H9 (cell line): ENCODE data around the gene NPAS2. TPM values are rescaled to one million over a fixed set of nuclear protein-coding genes. Genes with fewer than 3 reads are reported as not detected.

Experiments
- DNase-seq: peaks from one replicate; pipeline ENCODE4 v3.0.0-alpha.2; 2017
- H2AFZ ChIP-seq: one replicate; pipeline ENCODE4 v1.6.1; 2013; ENCODE audit warnings: mild to moderate bottlenecking, low read length, control low read depth, moderate library complexity
- H2AK5ac ChIP-seq: 2 replicates; pipeline ENCODE4 v1.6.1; 2013; ENCODE audit warnings: low read length, control low read depth, mixed read lengths; ENCODE audit not compliant: insufficient read length
- H2BK120ac ChIP-seq: one replicate; pipeline ENCODE4 v1.6.1; 2013; ENCODE audit warnings: low read depth, mild to moderate bottlenecking, low read length, control low read depth, inconsistent platforms; ENCODE audit not compliant: poor library complexity, severe bottlenecking
- H2BK12ac ChIP-seq: 2 replicates; pipeline ENCODE4 v1.6.1; 2013; ENCODE audit warnings: low read length, control low read depth, mixed read lengths, low read depth; ENCODE audit not compliant: insufficient read length
- H2BK15ac ChIP-seq: 2 replicates; pipeline ENCODE4 v1.6.1; 2013; ENCODE audit warnings: low read depth, low read length, control low read depth
- H2BK20ac ChIP-seq: one replicate; pipeline ENCODE4 v1.6.1; 2013; ENCODE audit warnings: low read depth, mild to moderate bottlenecking, low read length, control low read depth, inconsistent platforms; ENCODE audit not compliant: poor library complexity, severe bottlenecking
- H2BK5ac ChIP-seq: 2 replicates; pipeline ENCODE4 v1.6.1; 2013; ENCODE audit warnings: low read length, control low read depth, mixed read lengths; ENCODE audit not compliant: insufficient read length
- H3K14ac ChIP-seq: 2 replicates; pipeline ENCODE4 v1.6.1; 2013; ENCODE audit warnings: low read length, control low read depth; ENCODE audit not compliant: insufficient read depth
- H3K18ac ChIP-seq: 2 replicates; pipeline ENCODE4 v1.6.1; 2013; ENCODE audit warnings: low read depth, mild to moderate bottlenecking, mixed read lengths, low read length, control low read depth; ENCODE audit not compliant: insufficient read length
- H3K23ac ChIP-seq: 2 replicates; pipeline ENCODE4 v1.6.1; 2013; ENCODE audit warnings: low read length, control low read depth, mixed read lengths, low read depth; ENCODE audit not compliant: insufficient read length
- H3K23me2 ChIP-seq: 2 replicates; pipeline ENCODE4 v1.6.1; 2013; ENCODE audit warnings: low read depth, mild to moderate bottlenecking, mixed read lengths, low read length, control low read depth; ENCODE audit not compliant: insufficient read length, poor library complexity, severe bottlenecking
- H3K27ac ChIP-seq: 2 replicates; pipeline ENCODE4 v1.5.1; 2013; ENCODE audit warnings: low read length, control low read depth, mixed read lengths, low read depth; ENCODE audit not compliant: insufficient read length
- H3K27me3 ChIP-seq: 2 replicates; pipeline ENCODE4 v1.6.1; 2013; ENCODE audit warnings: low read length, control low read depth, inconsistent platforms; ENCODE audit not compliant: insufficient read depth
- H3K4ac ChIP-seq: 2 replicates; pipeline ENCODE4 v1.6.1; 2013; ENCODE audit warnings: low read depth, mild to moderate bottlenecking, control low read depth, inconsistent platforms, low read length, moderate library complexity
- H3K4me1 ChIP-seq: 2 replicates; pipeline ENCODE4 v1.6.1; 2013; ENCODE audit warnings: low read length, control low read depth, inconsistent platforms; ENCODE audit not compliant: insufficient read depth
- H3K4me2 ChIP-seq: 2 replicates; pipeline ENCODE4 v1.6.1; 2013; ENCODE audit warnings: low read length, control low read depth, mixed read lengths; ENCODE audit not compliant: insufficient read length, insufficient read depth
- H3K56ac ChIP-seq: 2 replicates; pipeline ENCODE4 v1.6.1; 2013; ENCODE audit warnings: low read depth, mild to moderate bottlenecking, mixed read lengths, low read length, control low read depth; ENCODE audit not compliant: insufficient read length
- H3K79me1 ChIP-seq: 2 replicates; pipeline ENCODE4 v1.6.1; 2013; ENCODE audit warnings: low read depth, mild to moderate bottlenecking, moderate library complexity, low read length, control low read depth, inconsistent platforms; ENCODE audit not compliant: insufficient read depth, poor library complexity, severe bottlenecking
- H3K79me2 ChIP-seq: 2 replicates; pipeline ENCODE4 v1.6.1; 2013; ENCODE audit warnings: low read length, control low read depth, inconsistent platforms; ENCODE audit not compliant: insufficient read depth
- H3K9ac ChIP-seq: 2 replicates; pipeline ENCODE4 v1.6.1; 2013; ENCODE audit warnings: low read length, control low read depth, mixed read lengths; ENCODE audit not compliant: insufficient read length; ENCODE audit errors: extremely low read depth
- H3K9me3 ChIP-seq: one replicate; pipeline ENCODE4 v1.6.1; 2013; ENCODE audit warnings: low read depth, low read length, inconsistent platforms; ENCODE audit not compliant: control insufficient read depth
- H3T11ph ChIP-seq: one replicate; pipeline ENCODE4 v1.6.1; 2013; ENCODE audit warnings: mild to moderate bottlenecking, low read length, control low read depth, inconsistent platforms
- H4K20me1 ChIP-seq: one replicate; pipeline ENCODE4 v1.6.1; 2013; ENCODE audit not compliant: control insufficient read depth, insufficient read length, insufficient read depth
- H4K5ac ChIP-seq: 2 replicates; pipeline ENCODE4 v1.6.1; 2013; ENCODE audit warnings: low read depth, mild to moderate bottlenecking, mixed read lengths, low read length, control low read depth; ENCODE audit not compliant: insufficient read length
- H4K8ac ChIP-seq: replicated peaks from 2 replicates; pipeline ENCODE4 v1.6.1; 2013; ENCODE audit warnings: low read length, control low read depth, mixed read lengths, low read depth; ENCODE audit not compliant: insufficient read length
- H4K91ac ChIP-seq: 2 replicates; pipeline ENCODE4 v1.6.1; 2013; ENCODE audit warnings: low read depth, mild to moderate bottlenecking, moderate library complexity, mixed read lengths, low read length, control low read depth; ENCODE audit not compliant: insufficient read length
- H3K27ac Mint-ChIP-seq, 3 experiments: 2 replicates in 2 of 3; 3 replicates in 1 of 3; pipeline ENCODE4 v1.8.0; 2020 to 2021; ENCODE audit warnings: mixed read lengths in 3 of 3, mild to moderate bottlenecking in 1 of 3, moderate library complexity in 1 of 3
- H3K27me3 Mint-ChIP-seq: 2 replicates; pipeline ENCODE4 v1.8.0; 2021; ENCODE audit warnings: low read depth, mild to moderate bottlenecking, moderate library complexity, mixed read lengths
- H3K36me3 Mint-ChIP-seq, 3 experiments: 2 replicates in 2 of 3; 3 replicates in 1 of 3; pipeline ENCODE4 v1.8.0; 2020 to 2021; ENCODE audit warnings: low read depth in 3 of 3, mixed read lengths in 3 of 3; ENCODE audit not compliant: insufficient read depth in 1 of 3
- H3K4me1 Mint-ChIP-seq, 2 experiments: 2 replicates each; pipeline ENCODE4 v1.8.0; 2020; ENCODE audit warnings: mixed read lengths in 2 of 2
- H3K4me3 Mint-ChIP-seq, 2 experiments: 2 replicates in 1 of 2; 3 replicates in 1 of 2; pipeline ENCODE4 v1.8.0; 2020 to 2021; ENCODE audit warnings: mild to moderate bottlenecking in 2 of 2, mixed read lengths in 2 of 2, moderate library complexity in 1 of 2
- H3K9me3 Mint-ChIP-seq, 2 experiments: 2 replicates in 1 of 2; 3 replicates in 1 of 2; pipeline ENCODE4 v1.8.0; 2020; ENCODE audit warnings: mild to moderate bottlenecking in 2 of 2, mixed read lengths in 2 of 2, moderate library complexity in 1 of 2
- WGBS: extraction: QIAGEN DNeasy Blood & Tissue Kit; methylation state at CpG from one replicate; pipeline ENCODE4 v1.1.7; 2013; ENCODE audit warnings: missing lambda C conversion rate, low lambda C conversion rate, mixed read lengths; ENCODE audit not compliant: insufficient read length; ENCODE audit errors: extremely low coverage; 5-methylcytosine and 5-hydroxymethylcytosine counted together
- total RNA-seq: library from RNA; stranded (reverse); gene quantifications from 2 replicates; pipeline ENCODE4 v1.2.1, GENCODE V29; 2021
- TF ChIP-seq, protein P1 (sequence below): fragments of 200-600 bp; sonication (generic); conservative IDR thresholded peaks from 3 replicates; pipeline ENCODE4 v1.8.0; 2021; ENCODE audit warnings: antibody characterized with exemption, mild to moderate bottlenecking

The NPAS2 gene
- total RNA-seq, 1 experiment from 2014 or later, result 1.3 TPM

DNA sequence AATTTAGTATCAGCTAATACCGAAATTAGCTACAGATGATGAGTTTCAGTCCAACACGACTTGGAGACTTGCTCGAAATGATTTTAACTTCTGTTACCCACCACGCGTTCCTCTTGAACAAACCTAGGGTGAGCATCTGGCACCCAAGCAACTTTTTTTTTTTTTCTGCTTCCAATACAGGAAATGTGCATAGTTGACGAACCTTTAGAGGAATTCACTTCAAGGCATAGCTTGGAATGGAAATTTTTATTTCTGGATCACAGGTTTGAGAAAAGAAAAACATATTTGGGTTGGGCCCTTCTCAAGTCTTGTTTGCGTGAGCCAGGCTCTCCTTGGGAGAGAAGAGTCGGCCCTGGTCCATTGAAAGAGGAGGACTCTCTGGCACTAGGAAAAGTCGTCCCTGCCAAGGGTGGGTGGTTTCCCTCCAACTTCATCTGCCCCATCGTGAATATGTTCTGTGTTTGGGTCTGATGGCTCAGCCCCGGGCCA, 144.8 kb downstream of the NPAS2 start:
- Histone ChIP-seq H2BK15ac (no peak overlapping the region), H3K4me1 (no peaks in the 10 kb centered on the region), H4K91ac (no peak overlapping the region), H3K79me2 (no peaks in the 10 kb centered on the region), H2BK120ac (no peak overlapping the region), H3K14ac (no peak overlapping the region; the same call in 1 of the 2 replicates), H4K5ac (no peak overlapping the region), H2BK20ac (no peak overlapping the region), H3T11ph (no peak overlapping the region), H3K9ac (no peak overlapping the region), H3K23me2 (no peaks in the 10 kb centered on the region), H4K8ac (no peak overlapping the region), H2AFZ (no peak overlapping the region), H3K18ac (no peak overlapping the region), H3K27ac (no peak overlapping the region), H3K23ac (no peak overlapping the region), H3K4me2 (no peak overlapping the region), H2AK5ac (no peak overlapping the region), H3K27me3 (no peaks in the 10 kb centered on the region), H2BK5ac (no peak overlapping the region), H2BK12ac (no peak overlapping the region), H4K20me1 (no peaks in the 10 kb centered on the region), H3K4ac (no peak overlapping the region), H3K79me1 (no peaks in the 10 kb centered on the region), H3K56ac (no peak overlapping the region), H3K9me3 (no peaks in the 10 kb centered on the region)
- no CpG with 5 or more reads among the region's 11 CpGs for WGBS
- no peak overlapping the region for H3K4me3 Mint-ChIP-seq
- no peaks in the 10 kb centered on the region; the same call in 1 of the 2 replicates for H3K27me3 Mint-ChIP-seq
- H3K27ac Mint-ChIP-seq, result no peak overlapping the region
- TF ChIP-seq, protein P1, sequence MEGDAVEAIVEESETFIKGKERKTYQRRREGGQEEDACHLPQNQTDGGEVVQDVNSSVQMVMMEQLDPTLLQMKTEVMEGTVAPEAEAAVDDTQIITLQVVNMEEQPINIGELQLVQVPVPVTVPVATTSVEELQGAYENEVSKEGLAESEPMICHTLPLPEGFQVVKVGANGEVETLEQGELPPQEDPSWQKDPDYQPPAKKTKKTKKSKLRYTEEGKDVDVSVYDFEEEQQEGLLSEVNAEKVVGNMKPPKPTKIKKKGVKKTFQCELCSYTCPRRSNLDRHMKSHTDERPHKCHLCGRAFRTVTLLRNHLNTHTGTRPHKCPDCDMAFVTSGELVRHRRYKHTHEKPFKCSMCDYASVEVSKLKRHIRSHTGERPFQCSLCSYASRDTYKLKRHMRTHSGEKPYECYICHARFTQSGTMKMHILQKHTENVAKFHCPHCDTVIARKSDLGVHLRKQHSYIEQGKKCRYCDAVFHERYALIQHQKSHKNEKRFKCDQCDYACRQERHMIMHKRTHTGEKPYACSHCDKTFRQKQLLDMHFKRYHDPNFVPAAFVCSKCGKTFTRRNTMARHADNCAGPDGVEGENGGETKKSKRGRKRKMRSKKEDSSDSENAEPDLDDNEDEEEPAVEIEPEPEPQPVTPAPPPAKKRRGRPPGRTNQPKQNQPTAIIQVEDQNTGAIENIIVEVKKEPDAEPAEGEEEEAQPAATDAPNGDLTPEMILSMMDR, result no peak
- DNase-seq, result no peak
- peaks cover 9 to 13% of the 10 kb centered on the region in 2 experiments; a peak in 3 of 4 replicates for H3K4me1 Mint-ChIP-seq
- no peaks in the 10 kb centered on the region for H3K36me3 Mint-ChIP-seq
- H3K9me3 Mint-ChIP-seq, result no peaks in the 10 kb centered on the region
